Common myeloid progenitor, CD34-positive (primary cell): ENCODE results near the gene BPIFB4.
"Not testable (repeated sequence)": the region's sequence is repeated elsewhere in the genome, so short reads cannot be mapped to it uniquely, and the experiment has no call there.

Experiments
- CTCF ChIA-PET: fragments of 350-600 bp; sonication (Branson Sonifier 250); formaldehyde crosslinking; loops from one replicate; lab custom pipeline; 2021; ENCODE audit warnings: antibody characterized with exemption; lab: Charles Lee
- POLR2A ChIA-PET: fragments of 350-600 bp; sonication (Branson Sonifier 250); formaldehyde crosslinking; loops from one replicate; lab custom pipeline; 2021; ENCODE audit warnings: antibody characterized with exemption; lab: Charles Lee
- DNase-seq, 3 donors: peaks; one replicate each; pipeline versions ENCODE4 v3.0.0 to v3.0.0-alpha.2; 2013
- H3K27ac ChIP-seq, 2 experiments: 1 replicate in 1 of 2; 2 replicates in 1 of 2; pipeline ENCODE4 v1.7.0; 2013; ENCODE audit warnings: inconsistent platforms in 2 of 2, low read length in 2 of 2, mild to moderate bottlenecking in 2 of 2, low read depth in 1 of 2, moderate library complexity in 1 of 2; ENCODE audit not compliant: severe bottlenecking in 2 of 2, insufficient read depth in 1 of 2, poor library complexity in 1 of 2
- H3K27me3 ChIP-seq, 5 experiments: replicated peaks in 2 of 5; 1 replicate in 3 of 5; 2 replicates in 2 of 5; pipeline versions ENCODE4 v1.6.1 to v1.7.0; 2013; ENCODE audit warnings: low read length in 4 of 5, mild to moderate bottlenecking in 2 of 5, moderate library complexity in 2 of 5, inconsistent platforms in 1 of 5; ENCODE audit not compliant: insufficient read depth in 5 of 5, control insufficient read depth in 4 of 5
- H3K36me3 ChIP-seq, 4 experiments: 1 replicate in 2 of 4; 2 replicates in 2 of 4; pipeline versions ENCODE4 v1.6.1 to v1.7.0; 2013; ENCODE audit warnings: low read length in 3 of 4, control low read depth in 1 of 4, mild to moderate bottlenecking in 1 of 4; ENCODE audit not compliant: control insufficient read depth in 4 of 4, insufficient read depth in 4 of 4
- H3K4me1 ChIP-seq, 4 experiments: 1 replicate in 3 of 4; 2 replicates in 1 of 4; pipeline versions ENCODE4 v1.6.1 to v1.7.1; 2013; ENCODE audit warnings: low read length in 3 of 4, mild to moderate bottlenecking in 3 of 4, control low read depth in 1 of 4, inconsistent platforms in 1 of 4, moderate library complexity in 1 of 4; ENCODE audit not compliant: control insufficient read depth in 4 of 4, insufficient read depth in 4 of 4; ENCODE audit errors: control extremely low read depth in 1 of 4
- H3K4me3 ChIP-seq, 7 experiments: 1 replicate in 4 of 7; 2 replicates in 3 of 7; pipeline versions ENCODE4 v1.5.1 to v1.7.0; 2013; ENCODE audit warnings: mild to moderate bottlenecking in 7 of 7, low read length in 6 of 7, moderate library complexity in 6 of 7, inconsistent platforms in 2 of 7, low read depth in 2 of 7, control low read depth in 1 of 7; ENCODE audit not compliant: insufficient read depth in 4 of 7, control insufficient read depth in 1 of 7; ENCODE audit errors: extremely low read depth in 1 of 7
- H3K9me3 ChIP-seq, 5 experiments: 1 replicate in 4 of 5; 2 replicates in 1 of 5; pipeline versions ENCODE4 v1.6.1 to v1.7.1; 2013; ENCODE audit warnings: low read length in 4 of 5, mild to moderate bottlenecking in 2 of 5, inconsistent platforms in 1 of 5, low read depth in 1 of 5, moderate library complexity in 1 of 5; ENCODE audit not compliant: control insufficient read depth in 4 of 5, insufficient read depth in 2 of 5; ENCODE audit errors: control extremely low read depth in 1 of 5
- WGBS: methylation state at CpG from one replicate; pipeline ENCODE4 v1.1.5; 2013; ENCODE audit not compliant: insufficient coverage; 5-methylcytosine and 5-hydroxymethylcytosine counted together

BPIFB4 gene

GRCh38 chr20:33095249-33095648 is 15.8 kb downstream of the BPIFB4 start:
- no peaks in the 10 kb centered on the region for H3K4me1 ChIP-seq
- no peaks in the 10 kb centered on the region for H3K9me3 ChIP-seq
- no peak overlapping the region for H3K27ac ChIP-seq
- no peaks in the 10 kb centered on the region for H3K27me3 ChIP-seq
- POLR2A ChIA-PET: no interaction called here
- 98% methylated on average over 5 of the region's 5 CpGs for WGBS
- CTCF ChIA-PET: interaction anchor here (0.7 to 2.8 kb wide), 10 partner anchors 11 to 305 kb away, joined by 3 to 11 read pairs (median 5); no protein-coding TSS in a partner anchor
- no peak overlapping the region for H3K4me3 ChIP-seq
- H3K36me3 ChIP-seq: no peaks in the 10 kb centered on the region
- DNase-seq: no peak

GRCh38 chr20:33095902-33096584 is 16.6 kb downstream of the BPIFB4 start:
- not testable (repeated sequence) for H3K9me3 ChIP-seq
- ChIA-PET POLR2A (interaction anchor here (0.6 kb wide), 1 partner anchor 194 kb away, joined by 3 read pairs; no protein-coding TSS in a partner anchor), CTCF (interaction anchor here (0.9 to 2.8 kb wide), 12 partner anchors 12 to 306 kb away, joined by 3 to 13 read pairs (median 5); no protein-coding TSS in a partner anchor)

GRCh38 chr20:33097001-33097400 is 17.6 kb downstream of the BPIFB4 start:
- Histone ChIP-seq H3K27ac (no peak overlapping the region), H3K36me3 (no peaks in the 10 kb centered on the region), H3K27me3 (peaks cover 0 to 1% (median 0%) of the 10 kb centered on the region in 5 experiments), H3K4me1 (no peaks in the 10 kb centered on the region), H3K9me3 (no peaks in the 10 kb centered on the region), H3K4me3 (no peak overlapping the region)
- ChIA-PET POLR2A (no interaction called here), CTCF (interaction anchor here (1.4 to 2.0 kb wide), 4 partner anchors 21 to 293 kb away, joined by 3 to 13 read pairs (median 4); no protein-coding TSS in a partner anchor)
- 96% methylated on average over 4 of the region's 4 CpGs for WGBS
- no peak for DNase-seq

More at GRCh38 chr20:33095902-33096584, 16.6 kb downstream of the BPIFB4 start:
- peak; percentile 68 to 78 (median 70) for DNase-seq
- H3K27ac ChIP-seq, H3K4me3 ChIP-seq, H3K27me3 ChIP-seq, H3K36me3 ChIP-seq, H3K4me1 ChIP-seq: not testable (repeated sequence)
- 64% methylated on average over 6 of the region's 6 CpGs for WGBS

- H3K36me3 ChIP-seq: no peaks in the 10 kb centered on the region
- H3K27me3 ChIP-seq: peaks cover 0 to 3% (median 0%) of the 10 kb centered on the region in 5 experiments
- H3K4me3 ChIP-seq: no peak overlapping the region
- CTCF ChIA-PET: interaction anchor here (1.1 to 2.3 kb wide), 4 partner anchors 19 to 310 kb away, joined by 3 to 11 read pairs (median 4); no protein-coding TSS in a partner anchor
- no peak for DNase-seq
- H3K9me3 ChIP-seq: no peaks in the 10 kb centered on the region
- 91% methylated on average over 10 of the region's 10 CpGs for WGBS
- H3K27ac ChIP-seq: no peak overlapping the region
- no peaks in the 10 kb centered on the region for H3K4me1 ChIP-seq
- POLR2A ChIA-PET: interaction anchor here (1.6 kb wide), 1 partner anchor 10 kb away, joined by 3 read pairs; no protein-coding TSS in a partner anchor
These were observed 20.5 kb downstream of the BPIFB4 start for GRCh38 chr20:33099843-33100538.

- WGBS: 100% methylated on average over 1 of the region's 3 CpGs
- Histone ChIP-seq H3K4me3 (no peak overlapping the region), H3K36me3 (no peaks in the 10 kb centered on the region), H3K9me3 (no peaks in the 10 kb centered on the region), H3K4me1 (no peaks in the 10 kb centered on the region), H3K27me3 (peaks cover 0 to 3% (median 0%) of the 10 kb centered on the region in 5 experiments), H3K27ac (no peak overlapping the region)
- no peak for DNase-seq
- POLR2A ChIA-PET: no interaction called here
- CTCF ChIA-PET: interaction anchor here (1.3 kb wide), 1 partner anchor 211 kb away, joined by 3 read pairs; no protein-coding TSS in a partner anchor
These were observed 24.1 kb downstream of the BPIFB4 start for GRCh38 chr20:33103556-33103955.

- ChIA-PET POLR2A (no interaction called here), CTCF (no interaction called here)
- WGBS: 90% methylated on average over 3 of the region's 3 CpGs
- peaks cover 0 to 3% (median 0%) of the 10 kb centered on the region in 5 experiments for H3K27me3 ChIP-seq
- no peaks in the 10 kb centered on the region for H3K4me1 ChIP-seq
- no peaks in the 10 kb centered on the region for H3K36me3 ChIP-seq
- H3K9me3 ChIP-seq: no peaks in the 10 kb centered on the region
- no peak for DNase-seq
- no peak overlapping the region for H3K27ac ChIP-seq
- H3K4me3 ChIP-seq: no peak overlapping the region
These were observed 24.9 kb downstream of the BPIFB4 start for GRCh38 chr20:33104336-33104735.
